Stimulated activated naive CD8-positive, alpha-beta T cell treated with anti-CD3 and anti-CD28 coated beads, Interleukin-15, amount 100 ng/mL, for 72 hours (primary cell): ENCODE measurements around the gene DHX30.

Source experiments
- ATAC-seq: fragments of 150-1000 bp; cut with Tn5 transposase; 2 replicates; pipeline ENCODE4 v1.10.0; 2021; ENCODE audit warnings: mild to moderate bottlenecking, moderate library complexity
- DNase-seq, 2 donors: peaks; one replicate each; pipeline ENCODE4 v3.0.0; 2021 to 2022
- H3K27ac Mint-ChIP-seq, 2 donors: one replicate each; pipeline ENCODE4 v1.8.0; 2022; ENCODE audit warnings: mild to moderate bottlenecking in 2 of 2, mixed read lengths in 2 of 2, moderate library complexity in 2 of 2
- H3K27me3 Mint-ChIP-seq: one replicate; pipeline ENCODE4 v1.8.0; 2022; ENCODE audit warnings: mixed read lengths
- H3K4me1 Mint-ChIP-seq: one replicate; pipeline ENCODE4 v1.8.0; 2022; ENCODE audit warnings: mild to moderate bottlenecking, mixed read lengths
- H3K4me3 Mint-ChIP-seq, 2 donors: one replicate each; pipeline ENCODE4 v1.8.0; 2022; ENCODE audit warnings: mild to moderate bottlenecking in 2 of 2, mixed read lengths in 2 of 2, moderate library complexity in 1 of 2
- H3K9me3 Mint-ChIP-seq, 2 donors: one replicate each; pipeline ENCODE4 v1.8.0; 2022; ENCODE audit warnings: mixed read lengths in 2 of 2

The DHX30 gene

DNA sequence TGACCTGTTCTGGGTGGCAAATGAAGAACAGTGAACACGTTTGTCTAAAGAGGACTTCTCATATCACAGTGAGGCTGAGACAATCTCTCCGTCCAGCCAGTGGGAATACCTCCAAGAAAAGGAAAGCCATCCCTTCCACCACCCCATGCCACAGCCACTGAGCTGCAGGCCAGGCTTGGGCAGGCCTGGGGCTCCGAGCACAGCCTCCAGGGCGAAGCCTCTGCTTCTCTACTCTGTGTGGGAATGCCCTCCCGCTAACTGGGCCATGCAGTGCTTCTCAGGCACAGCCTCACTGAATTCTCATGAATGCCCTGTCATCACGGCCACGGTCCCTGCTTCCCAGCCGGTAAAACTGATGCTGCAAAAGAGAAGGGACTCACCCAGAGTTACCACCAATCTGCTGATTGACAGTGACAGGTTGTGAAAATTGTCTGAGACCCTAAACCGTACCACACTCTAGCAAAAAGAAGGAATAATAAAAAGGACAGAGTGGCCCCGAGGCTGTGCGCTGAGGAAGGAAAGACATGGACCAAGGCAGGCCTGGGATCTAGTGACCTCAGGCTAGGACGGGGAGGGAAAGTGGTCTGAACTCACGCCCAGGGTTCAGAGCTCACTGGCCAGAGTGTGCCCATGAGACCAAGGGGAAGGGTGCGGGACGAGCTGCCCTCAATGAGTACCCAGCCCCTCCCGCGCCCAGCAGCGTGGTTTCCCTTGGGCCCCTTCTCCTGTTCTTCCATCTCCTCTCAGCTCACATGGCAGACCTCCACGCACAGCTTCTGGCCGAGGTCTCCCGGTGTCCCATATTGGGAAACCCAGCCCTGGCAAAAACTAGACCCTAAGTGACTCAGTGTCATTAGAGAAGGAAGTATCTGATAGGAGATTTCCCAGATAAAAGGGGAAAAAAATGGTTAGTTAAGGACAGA lies 52.8 kb downstream of the DHX30 start:
- no peaks in the 10 kb centered on the region for H3K4me1 Mint-ChIP-seq
- H3K27ac Mint-ChIP-seq = peak overlapping the region in 1 of 2 donors; percentile 65
- DNase-seq (no peak), ATAC-seq (no peak)
- H3K4me3 Mint-ChIP-seq = no peak overlapping the region
- H3K9me3 Mint-ChIP-seq = no peaks in the 10 kb centered on the region
- H3K27me3 Mint-ChIP-seq = no peaks in the 10 kb centered on the region

DNA sequence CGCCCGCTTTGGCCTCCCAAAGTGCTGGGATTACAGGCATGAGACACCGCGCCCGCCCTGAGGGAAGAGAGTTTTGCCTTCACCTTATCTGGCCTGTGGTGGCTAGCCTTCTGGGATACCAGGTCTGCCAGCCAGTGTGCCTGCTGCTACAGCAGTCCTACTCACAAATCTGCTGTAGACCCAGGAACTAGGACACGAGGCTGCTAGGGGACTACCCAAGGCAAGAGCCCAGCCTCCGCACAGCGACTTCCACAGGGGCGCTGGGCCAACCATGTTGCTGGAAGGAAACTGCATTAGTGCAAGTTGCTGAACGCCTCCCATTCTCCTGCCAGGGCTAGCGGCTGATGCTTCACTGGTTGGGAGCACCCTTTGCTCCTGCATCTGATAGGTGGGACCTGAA lies 53.7 kb downstream of the DHX30 start:
- no peak overlapping the region for H3K27ac Mint-ChIP-seq
- H3K4me3 Mint-ChIP-seq = no peak overlapping the region
- H3K9me3 Mint-ChIP-seq = no peaks in the 10 kb centered on the region
- ATAC-seq (no peak), DNase-seq (no peak)
- H3K4me1 Mint-ChIP-seq = no peaks in the 10 kb centered on the region
- H3K27me3 Mint-ChIP-seq = no peaks in the 10 kb centered on the region

DNA sequence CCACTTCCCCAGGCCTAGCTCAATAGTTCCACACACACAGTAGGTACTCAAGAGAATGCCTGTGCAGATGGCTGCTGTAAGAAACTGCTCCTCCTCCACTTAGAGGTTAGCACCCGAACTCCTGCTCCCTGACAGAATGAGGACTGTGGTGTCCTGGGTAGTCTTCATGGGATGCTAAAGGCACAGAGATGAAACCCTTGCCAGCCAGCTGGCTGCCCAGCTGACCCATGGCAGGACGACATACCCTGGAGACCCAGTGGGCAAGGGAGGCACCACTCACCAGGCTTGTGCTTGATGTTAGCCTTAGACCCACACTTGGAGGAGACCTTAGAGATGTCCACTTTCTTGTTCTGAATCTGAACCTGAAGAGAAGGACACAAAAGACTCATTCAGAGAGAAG lies 54.2 kb downstream of the DHX30 start:
- peak overlapping the region; percentile 35 to 61 for H3K27ac Mint-ChIP-seq
- no peak for DNase-seq
- H3K4me3 Mint-ChIP-seq = no peak overlapping the region
- H3K27me3 Mint-ChIP-seq = no peaks in the 10 kb centered on the region
- H3K9me3 Mint-ChIP-seq = no peaks in the 10 kb centered on the region
- no peak for ATAC-seq
- H3K4me1 Mint-ChIP-seq = no peaks in the 10 kb centered on the region

DNA sequence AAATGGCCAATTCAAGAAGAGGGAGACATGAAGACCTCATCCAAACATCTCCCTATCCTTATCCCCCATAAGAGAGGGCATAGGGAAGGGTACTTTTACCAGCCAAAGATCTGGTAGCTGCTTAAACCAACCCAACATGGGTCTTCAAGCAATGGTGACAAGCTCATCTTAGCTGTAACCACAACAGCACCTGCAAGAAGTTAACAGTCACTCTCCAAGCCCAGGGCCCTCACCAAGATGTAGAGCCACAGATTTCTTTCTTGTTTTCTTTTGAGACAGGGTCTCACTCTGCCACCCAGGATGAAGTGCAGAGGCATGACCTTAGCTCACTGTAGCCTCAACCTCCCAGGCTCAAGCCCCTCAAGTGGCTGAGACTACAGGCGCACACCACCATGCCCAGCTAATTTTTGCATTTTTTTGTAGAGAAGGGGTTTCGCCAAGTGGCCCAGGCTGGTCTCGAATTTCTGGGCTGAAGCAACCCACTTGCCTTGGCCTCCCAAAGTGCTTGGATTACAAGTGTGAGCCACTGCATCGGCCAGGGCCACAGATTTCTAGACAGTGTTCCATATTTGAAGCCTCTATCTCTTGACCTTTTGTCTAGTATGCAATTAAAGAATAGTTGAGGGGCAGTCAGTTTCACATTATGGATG lies 57.1 kb downstream of the DHX30 start:
- ATAC-seq (no peak), DNase-seq (no peak)
- Mint-ChIP-seq H3K4me3 (no peak overlapping the region), H3K27ac (peak overlapping the region in 1 of 2 donors; percentile 21), H3K4me1 (no peaks in the 10 kb centered on the region), H3K9me3 (no peaks in the 10 kb centered on the region), H3K27me3 (no peaks in the 10 kb centered on the region)

DNA sequence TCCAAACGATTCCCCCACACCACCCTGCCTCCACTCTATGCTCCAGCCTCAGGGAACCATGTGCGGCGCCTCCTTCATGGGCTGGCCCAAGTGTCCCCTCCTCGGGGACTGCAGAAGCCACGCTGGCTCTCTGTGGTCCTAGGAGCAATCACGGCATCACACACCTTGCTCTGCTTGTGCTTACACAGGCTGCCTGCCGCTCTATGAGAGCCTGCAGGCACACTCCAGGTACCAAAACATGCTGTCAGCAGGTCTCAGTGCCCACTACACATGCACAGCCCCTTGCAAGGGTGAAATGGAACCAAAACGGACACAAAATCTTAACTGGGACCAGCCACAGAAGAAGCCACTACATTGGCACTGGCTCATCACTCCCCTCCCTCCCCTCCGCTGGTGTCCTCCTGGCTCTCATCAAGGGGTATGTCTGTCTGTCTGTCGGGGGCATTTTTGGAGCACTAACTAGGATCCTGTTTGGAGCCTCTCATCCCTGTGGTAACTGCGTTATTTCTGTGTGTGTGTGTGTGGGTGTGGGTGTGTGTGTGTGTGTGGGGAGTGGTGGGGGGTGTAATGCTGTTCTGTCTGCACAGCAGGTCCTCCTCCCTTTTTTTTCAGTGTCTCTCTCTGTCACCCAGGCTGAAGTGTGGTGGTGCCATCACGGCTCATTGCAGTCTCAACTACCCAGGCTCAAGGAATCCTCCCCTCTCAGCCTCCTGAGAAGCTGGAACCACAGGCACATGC lies 60.6 kb downstream of the DHX30 start:
- Mint-ChIP-seq H3K27ac (peak overlapping the region; percentile 43 to 85), H3K9me3 (no peaks in the 10 kb centered on the region), H3K4me3 (no peak overlapping the region), H3K27me3 (no peaks in the 10 kb centered on the region), H3K4me1 (no peaks in the 10 kb centered on the region)
- DNase-seq = no peak
- no peak for ATAC-seq

DNA sequence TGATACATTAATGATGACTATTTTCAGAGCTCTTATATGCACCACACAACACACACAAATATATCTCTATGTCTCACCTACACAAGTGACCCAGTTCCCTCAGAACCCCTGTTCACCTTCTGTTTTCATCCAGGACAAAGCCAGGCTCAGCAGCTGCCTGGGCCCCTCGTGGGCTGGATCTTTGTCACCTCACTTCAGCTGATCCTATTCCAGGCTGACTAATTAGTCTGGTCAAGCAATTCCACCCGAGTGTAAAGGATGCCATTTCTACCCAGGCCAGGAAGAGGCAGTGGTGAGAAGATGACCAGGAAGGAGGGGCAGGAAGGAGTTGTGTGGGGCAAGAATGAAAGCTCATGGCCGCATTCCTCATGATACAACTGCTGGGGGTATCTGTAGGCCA lies 62.3 kb downstream of the DHX30 start:
- H3K27ac Mint-ChIP-seq = peak overlapping the region in 1 of 2 donors; percentile 45
- H3K4me3 Mint-ChIP-seq = no peak overlapping the region
- ATAC-seq = no peak

DNA sequence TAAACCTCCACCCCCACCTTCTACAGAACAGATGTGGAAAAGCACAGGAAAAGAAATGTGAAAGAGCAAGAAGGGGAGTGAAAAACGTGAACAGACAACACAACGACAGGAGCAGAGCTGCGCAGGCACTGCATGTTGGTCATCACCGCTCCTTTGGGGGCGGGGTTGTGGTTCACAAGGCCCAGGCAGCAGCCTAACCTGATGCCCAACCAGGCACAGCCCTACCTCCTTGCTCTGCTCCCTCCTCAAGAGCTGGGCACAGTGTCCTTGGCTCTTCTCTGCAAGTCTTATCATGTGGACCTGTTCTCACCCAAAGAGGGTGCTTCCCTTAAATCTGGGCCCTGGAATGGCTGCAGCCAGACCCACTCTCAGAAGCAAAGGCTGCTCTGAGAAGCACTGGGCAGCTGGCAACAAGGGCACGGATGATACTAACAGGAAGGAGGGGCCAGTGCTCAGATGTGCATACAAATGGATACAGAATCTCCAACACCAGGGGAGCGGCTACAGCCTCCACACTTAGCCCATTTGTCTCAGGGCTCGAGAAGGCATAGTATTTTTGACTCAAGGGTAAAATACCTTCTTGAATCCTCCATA lies 64.6 kb downstream of the DHX30 start:
- DNase-seq (no peak), ATAC-seq (no peak)
- Mint-ChIP-seq H3K27ac (no peak overlapping the region), H3K4me1 (no peaks in the 10 kb centered on the region), H3K9me3 (no peaks in the 10 kb centered on the region), H3K27me3 (no peaks in the 10 kb centered on the region), H3K4me3 (peak overlapping the region in 1 of 2 donors; percentile 45)

More for the DNA sequence above, 62.3 kb downstream of the DHX30 start:
- Mint-ChIP-seq H3K4me1 (no peaks in the 10 kb centered on the region), H3K27me3 (no peaks in the 10 kb centered on the region), H3K9me3 (no peaks in the 10 kb centered on the region)
- DNase-seq = no peak

DNA sequence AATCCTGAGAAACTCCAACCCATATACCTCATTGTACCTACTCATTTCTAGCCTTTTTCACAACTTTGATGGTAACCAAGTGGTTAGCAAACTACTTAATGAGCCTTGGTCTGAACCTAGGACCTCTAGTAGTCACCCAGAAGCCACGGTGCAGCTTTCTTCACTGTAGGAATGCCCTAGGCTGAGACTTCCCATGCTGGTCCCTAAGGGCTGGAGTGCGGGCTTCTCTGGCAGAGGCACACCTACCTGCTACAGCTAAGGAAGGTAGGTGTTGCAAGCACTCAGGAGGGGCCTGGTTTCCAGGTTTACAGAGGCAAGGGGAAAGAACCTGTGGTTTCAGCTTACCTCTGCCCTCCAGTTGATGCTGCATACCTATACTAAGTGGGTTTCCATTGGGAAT lies 65.4 kb downstream of the DHX30 start:
- H3K4me3 Mint-ChIP-seq = no peak overlapping the region
- H3K27ac Mint-ChIP-seq = no peak overlapping the region
- DNase-seq = no peak
- no peaks in the 10 kb centered on the region for H3K4me1 Mint-ChIP-seq
- no peaks in the 10 kb centered on the region for H3K27me3 Mint-ChIP-seq
- no peak for ATAC-seq
- H3K9me3 Mint-ChIP-seq = no peaks in the 10 kb centered on the region

DNA sequence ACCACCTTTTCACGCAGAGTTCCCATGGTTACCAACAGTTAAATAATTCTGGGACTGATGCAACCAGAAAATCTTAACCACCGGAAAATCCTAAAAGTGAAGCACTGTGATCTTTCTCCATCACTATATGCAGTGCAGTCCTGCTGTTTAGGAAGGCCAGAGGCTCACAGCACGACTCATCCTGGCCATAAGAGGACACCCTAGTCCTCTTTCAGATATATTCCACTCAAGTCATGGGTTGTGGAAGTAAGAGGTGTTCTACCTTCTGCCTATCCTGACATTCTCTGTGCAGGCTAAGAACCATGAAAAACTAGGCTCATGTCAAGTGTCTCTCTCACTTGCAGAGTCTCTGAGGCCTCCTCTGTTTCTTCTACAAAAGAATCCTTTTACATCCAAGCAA lies 67.2 kb downstream of the DHX30 start:
- H3K27ac Mint-ChIP-seq = no peak overlapping the region
- ATAC-seq (no peak), DNase-seq (no peak)
- H3K27me3 Mint-ChIP-seq = no peaks in the 10 kb centered on the region
- H3K4me3 Mint-ChIP-seq = no peak overlapping the region
- no peaks in the 10 kb centered on the region for H3K4me1 Mint-ChIP-seq
- H3K9me3 Mint-ChIP-seq = no peaks in the 10 kb centered on the region

DNA sequence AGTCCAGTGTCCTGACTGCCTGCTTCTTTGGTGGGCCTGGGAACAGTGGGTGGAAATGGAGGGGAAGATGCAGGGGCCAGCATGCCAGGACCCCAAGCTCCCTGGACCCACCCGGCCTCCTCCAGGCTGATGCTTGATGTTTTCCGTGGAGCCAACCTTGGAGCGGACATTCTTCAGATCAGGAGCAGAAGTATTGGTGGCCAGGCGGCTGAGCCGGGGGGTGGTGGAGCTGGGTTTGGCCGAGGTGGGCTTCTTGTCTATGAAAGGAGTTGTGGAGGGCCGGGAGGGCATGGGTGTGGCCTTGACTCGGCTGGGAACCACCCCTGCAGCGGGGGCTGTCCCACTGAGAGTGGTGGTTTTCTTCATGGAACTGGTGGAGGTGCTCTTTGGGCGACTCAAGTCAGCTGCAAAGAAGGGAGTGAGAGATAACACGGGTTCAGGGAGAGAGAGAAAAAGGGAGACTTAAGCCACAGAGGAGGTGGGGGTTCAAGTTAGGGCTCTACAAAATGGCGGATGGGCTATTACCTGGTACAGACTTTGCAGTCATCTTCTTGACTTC lies 67.8 kb downstream of the DHX30 start:
- no peaks in the 10 kb centered on the region for H3K9me3 Mint-ChIP-seq
- ATAC-seq = no peak
- H3K27me3 Mint-ChIP-seq = no peaks in the 10 kb centered on the region
- DNase-seq = no peak
- peak overlapping the region in 1 of 2 donors; percentile 72 for H3K27ac Mint-ChIP-seq
- no peak overlapping the region for H3K4me3 Mint-ChIP-seq
- H3K4me1 Mint-ChIP-seq = no peaks in the 10 kb centered on the region

DNA sequence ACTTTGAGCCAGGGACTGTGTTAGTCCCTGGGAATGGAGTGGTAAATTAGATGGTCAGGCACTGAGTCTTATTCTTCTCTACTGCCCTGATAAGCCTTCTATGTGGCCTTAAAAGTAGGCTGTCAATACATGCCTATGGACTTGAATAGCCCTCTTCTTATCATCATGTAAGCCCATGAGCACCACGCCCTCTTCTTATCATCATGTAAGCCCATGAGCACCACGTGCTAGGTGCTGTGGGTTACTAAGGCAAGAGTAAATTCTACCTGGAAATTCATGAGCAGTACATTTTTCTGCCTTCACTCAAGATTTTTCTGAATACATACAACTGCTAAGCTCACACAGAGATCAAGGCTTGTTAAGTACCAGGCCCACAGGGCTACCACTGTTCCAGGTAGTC lies 68.5 kb downstream of the DHX30 start:
- H3K4me3 Mint-ChIP-seq = no peak overlapping the region
- DNase-seq (no peak), ATAC-seq (no peak)
- no peaks in the 10 kb centered on the region for H3K27me3 Mint-ChIP-seq
- no peaks in the 10 kb centered on the region for H3K9me3 Mint-ChIP-seq
- H3K4me1 Mint-ChIP-seq = no peaks in the 10 kb centered on the region
- no peak overlapping the region for H3K27ac Mint-ChIP-seq

DNA sequence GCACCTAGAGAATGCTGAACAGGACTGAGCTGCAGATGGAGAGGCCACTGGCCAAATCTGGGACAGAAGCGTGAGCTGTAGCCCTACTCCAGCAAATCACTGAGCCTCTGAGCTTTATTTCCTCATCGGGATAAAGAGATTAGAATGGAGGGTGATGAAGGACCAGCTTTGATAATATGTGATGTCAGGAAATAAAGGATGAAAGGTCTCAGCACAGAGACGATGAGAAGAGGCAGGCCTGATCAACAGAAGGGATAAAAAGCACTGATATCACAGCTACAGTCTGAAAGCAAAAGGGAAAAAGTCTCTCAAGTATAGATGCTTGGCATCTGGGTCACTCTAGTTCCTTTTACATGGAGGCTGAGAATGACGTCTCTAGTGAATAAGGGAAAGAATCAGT lies 70.0 kb downstream of the DHX30 start:
- ATAC-seq (no peak), DNase-seq (no peak)
- Mint-ChIP-seq H3K9me3 (no peaks in the 10 kb centered on the region), H3K4me3 (no peak overlapping the region), H3K27me3 (no peaks in the 10 kb centered on the region), H3K27ac (no peak overlapping the region), H3K4me1 (peaks cover 10% of the 10 kb centered on the region)

DNA sequence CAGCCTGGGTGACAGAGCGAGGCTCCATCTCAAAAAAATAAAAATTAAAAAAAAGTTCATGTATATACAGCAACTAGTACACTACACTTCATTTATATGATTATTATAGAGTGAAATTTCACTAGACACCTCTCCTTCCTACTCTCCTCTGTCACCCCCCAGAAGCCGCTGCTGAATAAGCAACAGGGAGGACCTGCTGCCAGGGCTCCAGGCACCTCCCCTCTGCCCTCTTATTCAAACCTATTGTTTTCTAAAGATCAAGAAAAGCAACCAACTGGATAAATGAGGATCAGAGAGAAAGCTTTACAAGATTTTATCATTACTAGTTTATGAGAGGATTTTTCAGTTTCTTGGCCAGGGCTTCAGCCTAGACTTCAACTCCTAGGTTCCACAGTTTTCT lies 71.5 kb downstream of the DHX30 start:
- Mint-ChIP-seq H3K27ac (no peak overlapping the region), H3K27me3 (no peaks in the 10 kb centered on the region), H3K4me1 (peaks cover 12% of the 10 kb centered on the region), H3K9me3 (no peaks in the 10 kb centered on the region), H3K4me3 (no peak overlapping the region)
- ATAC-seq (no peak), DNase-seq (no peak)

DNA sequence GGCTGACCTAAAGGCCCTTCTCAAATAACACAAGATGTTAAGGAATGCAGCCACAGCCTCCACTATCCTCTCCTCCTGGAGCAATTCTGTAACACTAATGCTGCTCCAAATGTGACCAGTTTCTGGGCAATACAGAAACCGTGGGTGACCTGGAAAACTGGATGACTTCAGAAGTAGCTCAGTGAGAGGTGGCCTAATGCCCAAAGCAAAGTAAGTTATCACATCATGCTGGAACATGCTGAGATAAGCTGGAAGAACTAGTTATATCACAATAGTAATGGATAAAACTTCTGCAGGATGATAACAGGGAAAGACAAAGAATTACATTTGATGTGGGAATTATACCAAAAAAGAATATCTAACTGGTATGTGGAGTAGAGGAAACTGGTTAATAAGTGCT lies 72.0 kb downstream of the DHX30 start:
- H3K9me3 Mint-ChIP-seq = no peaks in the 10 kb centered on the region
- H3K4me3 Mint-ChIP-seq = no peak overlapping the region
- DNase-seq (no peak), ATAC-seq (no peak)
- H3K27me3 Mint-ChIP-seq = no peaks in the 10 kb centered on the region
- peaks cover 12% of the 10 kb centered on the region for H3K4me1 Mint-ChIP-seq
- no peak overlapping the region for H3K27ac Mint-ChIP-seq

DNA sequence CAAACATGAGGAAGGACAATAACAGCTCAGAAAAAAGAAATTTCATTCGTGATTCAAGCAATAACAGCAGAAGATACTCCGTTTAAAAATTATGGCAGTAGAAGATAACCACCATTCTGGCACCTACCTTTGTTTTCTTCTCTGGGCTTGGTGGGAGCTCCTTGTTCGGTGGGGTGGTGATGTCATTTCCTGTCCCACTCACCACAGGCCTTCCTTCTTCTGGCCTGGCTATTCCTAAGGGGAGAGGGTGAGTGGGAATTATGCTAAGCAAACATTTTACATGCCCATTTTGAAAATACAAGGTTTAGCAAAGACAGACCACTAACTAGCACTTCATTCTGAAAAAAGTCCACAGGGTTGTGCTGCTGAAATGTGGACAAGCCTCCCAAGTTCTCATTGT lies 74.4 kb downstream of the DHX30 start:
- ATAC-seq = no peak
- peak overlapping the region in 1 of 2 donors; percentile 23 for H3K27ac Mint-ChIP-seq

More for the DNA sequence above, 74.4 kb downstream of the DHX30 start:
- DNase-seq = no peak
- H3K27me3 Mint-ChIP-seq = no peaks in the 10 kb centered on the region
- peaks cover 12% of the 10 kb centered on the region for H3K4me1 Mint-ChIP-seq
- H3K4me3 Mint-ChIP-seq = no peak overlapping the region
- no peaks in the 10 kb centered on the region for H3K9me3 Mint-ChIP-seq
